Chondrocyte (in vitro differentiated cells): ENCODE measurements around the gene OPN1LW. TPM values are rescaled to one million over a fixed set of nuclear protein-coding genes. Genes with fewer than 3 reads are reported as not detected.

Experiments
- DNase-seq: peaks from one replicate; pipeline ENCODE4 v3.0.0; 2021; ENCODE audit warnings: mixed read lengths, low spot score
- H3K27ac Mint-ChIP-seq: one replicate; pipeline ENCODE4 v1.8.0; 2021; ENCODE audit warnings: mild to moderate bottlenecking, moderate library complexity, mixed read lengths; ENCODE audit not compliant: unreplicated experiment
- H3K27me3 Mint-ChIP-seq: 2 replicates; pipeline ENCODE4 v1.8.0; 2021; ENCODE audit warnings: low read depth, mixed read lengths
- H3K36me3 Mint-ChIP-seq: 2 replicates; pipeline ENCODE4 v1.8.0; 2021; ENCODE audit warnings: low read depth, mixed read lengths
- H3K4me1 Mint-ChIP-seq: 2 replicates; pipeline ENCODE4 v1.8.0; 2021; ENCODE audit warnings: low read depth, mild to moderate bottlenecking, mixed read lengths
- H3K4me3 Mint-ChIP-seq: one replicate; pipeline ENCODE4 v1.8.0; 2021; ENCODE audit warnings: mild to moderate bottlenecking, moderate library complexity, mixed read lengths; ENCODE audit not compliant: unreplicated experiment
- H3K9me3 Mint-ChIP-seq: 2 replicates; pipeline ENCODE4 v1.8.0; 2021; ENCODE audit warnings: low read depth, mixed read lengths
- CTCF ChIP-seq: fragments of 200-600 bp; sonication (generic); IDR thresholded peaks from 2 replicates; pipeline ENCODE4 v1.5.0; 2021; ENCODE audit warnings: antibody characterized with exemption, mild to moderate bottlenecking, moderate library complexity
- total RNA-seq: library from RNA; stranded (reverse); gene quantifications from 3 replicates; pipeline ENCODE4 v1.2.1, GENCODE V29; 2021

Gene OPN1LW
- total RNA-seq, 1 donor from 2014 or later, result not detected

GRCh38 chrX:154098551-154098950 lies 45.5 kb upstream of the OPN1LW start:
- Mint-ChIP-seq H3K27ac (no peak overlapping the region), H3K4me1 (peaks cover 34% of the 10 kb centered on the region), H3K36me3 (peaks cover 3% of the 10 kb centered on the region), H3K9me3 (peaks cover 3% of the 10 kb centered on the region), H3K4me3 (no peak overlapping the region), H3K27me3 (no peaks in the 10 kb centered on the region)
- no peak for DNase-seq
- no peak for TF ChIP-seq CTCF

GRCh38 chrX:154113729-154114128 lies 30.3 kb upstream of the OPN1LW start:
- no peak for DNase-seq
- TF ChIP-seq CTCF, result no peak
- peaks cover 4% of the 10 kb centered on the region for H3K27me3 Mint-ChIP-seq
- no peak overlapping the region for H3K4me3 Mint-ChIP-seq
- no peak overlapping the region for H3K27ac Mint-ChIP-seq
- peaks cover 5% of the 10 kb centered on the region for H3K9me3 Mint-ChIP-seq
- peaks cover 1% of the 10 kb centered on the region for H3K36me3 Mint-ChIP-seq
- no peaks in the 10 kb centered on the region for H3K4me1 Mint-ChIP-seq

- peaks cover 4% of the 10 kb centered on the region for H3K27me3 Mint-ChIP-seq
- no peaks in the 10 kb centered on the region for H3K4me1 Mint-ChIP-seq
- peaks cover 5% of the 10 kb centered on the region for H3K9me3 Mint-ChIP-seq
- no peak for DNase-seq
- peaks cover 1% of the 10 kb centered on the region for H3K36me3 Mint-ChIP-seq
- no peak for TF ChIP-seq CTCF
- no peak overlapping the region for H3K27ac Mint-ChIP-seq
- H3K4me3 Mint-ChIP-seq, result no peak overlapping the region
Observed at GRCh38 chrX:154114652-154115051, 29.4 kb upstream of the OPN1LW start.

- TF ChIP-seq CTCF, result no peak
- no peaks in the 10 kb centered on the region for H3K4me1 Mint-ChIP-seq
- no peak overlapping the region for H3K4me3 Mint-ChIP-seq
- peaks cover 1% of the 10 kb centered on the region for H3K36me3 Mint-ChIP-seq
- H3K9me3 Mint-ChIP-seq, result peaks cover 6% of the 10 kb centered on the region
- peaks cover 4% of the 10 kb centered on the region for H3K27me3 Mint-ChIP-seq
- DNase-seq, result no peak
- H3K27ac Mint-ChIP-seq, result no peak overlapping the region
Observed at GRCh38 chrX:154115071-154115470, 29.0 kb upstream of the OPN1LW start.

GRCh38 chrX:154115750-154116149 lies 28.3 kb upstream of the OPN1LW start:
- Mint-ChIP-seq H3K27ac (no peak overlapping the region), H3K9me3 (peaks cover 12% of the 10 kb centered on the region), H3K36me3 (peaks cover 1% of the 10 kb centered on the region), H3K4me3 (no peak overlapping the region), H3K4me1 (no peaks in the 10 kb centered on the region), H3K27me3 (peaks cover 4% of the 10 kb centered on the region)
- TF ChIP-seq CTCF, result no peak
- DNase-seq, result no peak
